ENCODE results near the gene HERPUD2. TPM values are rescaled to one million over a fixed set of nuclear protein-coding genes. Genes with fewer than 3 reads are reported as not detected.

HERPUD2 gene
- total and polyA plus RNA-seq, 2 donors (not counting 3 experiments of a cell fraction or from before 2014, with no cell fraction given) = 33.9 to 42.0 TPM

DNA sequence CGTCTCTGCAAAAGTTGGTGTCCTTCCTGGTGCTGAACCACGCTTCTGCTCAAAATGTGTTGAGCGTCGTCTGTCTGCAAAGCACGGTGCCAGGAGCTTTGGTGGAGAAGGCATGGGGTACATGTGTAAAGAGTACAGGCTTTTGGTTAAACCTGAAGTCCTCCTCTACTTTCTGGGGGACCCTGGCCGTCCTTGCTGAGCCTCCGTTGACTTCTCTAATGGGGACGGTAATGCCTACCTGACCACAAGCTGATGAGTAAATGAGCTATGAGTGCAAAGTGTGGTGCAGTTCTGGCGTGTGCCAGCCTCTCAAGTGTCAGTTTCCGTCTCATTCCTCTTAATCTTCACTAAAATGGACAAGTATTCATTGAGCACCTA is 527 bp upstream of the HERPUD2 start:
- FAIRE-seq = no peak

More for the DNA sequence above, 527 bp upstream of the HERPUD2 start:
- peaks cover 37% of the 10 kb centered on the region for H3K79me2 ChIP-seq (ENCODE audit: control insufficient read depth, insufficient read depth, low read length)
- peak overlapping the region; percentile 52 for H2AFZ ChIP-seq (ENCODE audit: low read depth, low read length)
- H3K27ac ChIP-seq (ENCODE audit: insufficient read depth, low read depth, low read length) = peak overlapping the region; percentile 83
- ChIA-PET CTCF (interaction anchor here (1.1 to 7.2 kb wide), 5 partner anchors 9 to 222 kb away, joined by 3 to 49 read pairs (median 4); no protein-coding TSS in a partner anchor), POLR2A (interaction anchor here (2.0 kb wide), 1 partner anchor 106 kb away, joined by 14 read pairs; the partner anchor contains the start of gene SEPTIN7)
- BruUV-seq (replicated peaks) = TSS peak; percentile 84
- intact Hi-C loops (cut with micrococcal nuclease) (loop anchor here (1.0 to 10.0 kb wide), 3 partner anchors 105 to 599 kb away; no protein-coding TSS in a partner anchor), dilution Hi-C loops (cut with MboI; ENCODE audit: extremely low pct_ligation_motif_present, low sequenced_read_pairs) (no loop called here)
- no peaks in the 10 kb centered on the region for H3K36me3 ChIP-seq (ENCODE audit: control insufficient read depth in 2 of 2, extremely low read depth in 1 of 2, insufficient read depth in 2 of 2, low read length in 2 of 2)
- H3K4me3 ChIP-seq (replicated peaks in 1 of 3; ENCODE audit: insufficient read depth in 1 of 3, low read depth in 1 of 3, low read length in 3 of 3) = peak overlapping the region; percentile 42 to 81 (median 53)
- no peaks in the 10 kb centered on the region for H4K20me1 ChIP-seq (replicated peaks; ENCODE audit: control insufficient read depth, extremely low read depth, insufficient read depth, low read length)
- H3K9me3 ChIP-seq (replicated peaks; ENCODE audit: control insufficient read depth, insufficient read depth, low read length) = no peaks in the 10 kb centered on the region
- no peak for TF ChIP-seq POLR2AphosphoS5 (IDR thresholded peaks at IDR 0.05; ENCODE audit: insufficient read depth, low read depth, low read length)
- no peak for TF ChIP-seq GATA2 (IDR thresholded peaks at IDR 0.05; ENCODE audit: insufficient read depth, insufficient read length, low read depth, low read length)
- TF ChIP-seq POLR2A (IDR thresholded peaks at IDR 0.05; ENCODE audit: low read depth, low read length) = no peak
- TF ChIP-seq, protein P1, sequence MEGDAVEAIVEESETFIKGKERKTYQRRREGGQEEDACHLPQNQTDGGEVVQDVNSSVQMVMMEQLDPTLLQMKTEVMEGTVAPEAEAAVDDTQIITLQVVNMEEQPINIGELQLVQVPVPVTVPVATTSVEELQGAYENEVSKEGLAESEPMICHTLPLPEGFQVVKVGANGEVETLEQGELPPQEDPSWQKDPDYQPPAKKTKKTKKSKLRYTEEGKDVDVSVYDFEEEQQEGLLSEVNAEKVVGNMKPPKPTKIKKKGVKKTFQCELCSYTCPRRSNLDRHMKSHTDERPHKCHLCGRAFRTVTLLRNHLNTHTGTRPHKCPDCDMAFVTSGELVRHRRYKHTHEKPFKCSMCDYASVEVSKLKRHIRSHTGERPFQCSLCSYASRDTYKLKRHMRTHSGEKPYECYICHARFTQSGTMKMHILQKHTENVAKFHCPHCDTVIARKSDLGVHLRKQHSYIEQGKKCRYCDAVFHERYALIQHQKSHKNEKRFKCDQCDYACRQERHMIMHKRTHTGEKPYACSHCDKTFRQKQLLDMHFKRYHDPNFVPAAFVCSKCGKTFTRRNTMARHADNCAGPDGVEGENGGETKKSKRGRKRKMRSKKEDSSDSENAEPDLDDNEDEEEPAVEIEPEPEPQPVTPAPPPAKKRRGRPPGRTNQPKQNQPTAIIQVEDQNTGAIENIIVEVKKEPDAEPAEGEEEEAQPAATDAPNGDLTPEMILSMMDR (IDR thresholded peaks at IDR 0.05; ENCODE audit: extremely low read depth in 1 of 2, insufficient read depth in 1 of 2, low read depth in 1 of 2, low read length in 2 of 2) = no peak
- TF ChIP-seq EZH2 (IDR thresholded peaks at IDR 0.05; ENCODE audit: borderline replicate concordance, low read depth, low read length, severe bottlenecking) = no peak
- no peak for TF ChIP-seq JUN (IDR thresholded peaks at IDR 0.05; ENCODE audit: borderline replicate concordance, insufficient read depth, insufficient read length, low read depth)
- no peak for TF ChIP-seq FOS (IDR thresholded peaks at IDR 0.05; ENCODE audit: borderline replicate concordance, insufficient read depth, low read length)
- TF ChIP-seq, protein P2, sequence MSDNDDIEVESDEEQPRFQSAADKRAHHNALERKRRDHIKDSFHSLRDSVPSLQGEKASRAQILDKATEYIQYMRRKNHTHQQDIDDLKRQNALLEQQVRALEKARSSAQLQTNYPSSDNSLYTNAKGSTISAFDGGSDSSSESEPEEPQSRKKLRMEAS (IDR thresholded peaks at IDR 0.05; ENCODE audit: insufficient read depth, insufficient read length) = no peak
- no peak for TF ChIP-seq MYC (IDR thresholded peaks at IDR 0.05; ENCODE audit: low read depth, low read length)
- peak overlapping the region; percentile 92 for H3K9ac ChIP-seq (replicated peaks; ENCODE audit: extremely low read depth, insufficient read depth, low read length)
- no peaks in the 10 kb centered on the region for H3K27me3 ChIP-seq (ENCODE audit: control insufficient read depth in 2 of 2, insufficient read depth in 2 of 2, low read length in 2 of 2)
- peak overlapping the region; percentile 84 for H3K4me2 ChIP-seq (ENCODE audit: insufficient read depth, low read length)
- no peak for DNase-seq (ENCODE audit: low read depth, low spot score)
- H3K4me1 ChIP-seq (ENCODE audit: control insufficient read depth, extremely low read depth, insufficient read depth, low read length) = peaks cover 49% of the 10 kb centered on the region
- no peaks in the 10 kb centered on the region for H3K9me1 ChIP-seq (replicated peaks; ENCODE audit: control insufficient read depth, extremely low read depth, insufficient read depth, low read length)

Measured in endothelial cell of umbilical vein (primary cell).